H1 (cell line): ENCODE data around the gene LINC01488. TPM values are rescaled to one million over a fixed set of nuclear protein-coding genes. Genes with fewer than 3 reads are reported as not detected.

Experiments used
- SRF ChIP-seq: IDR thresholded peaks from 2 replicates; pipeline ENCODE4 v1.6.1; 2011; ENCODE audit warnings: mild to moderate bottlenecking, low read depth, low read length, moderate library complexity
- polyA plus RNA-seq, 7 experiments: library from polyadenylated mRNA; depleted of rRNA in 3 of 7; stranded (reverse) in 5 of 7; unstranded in 2 of 7; fragments of >200 nt in 5 of 7; fragments of 200-250 nt in 2 of 7; gene quantifications; 1 replicate in 5 of 7; 2 replicates in 1 of 7; 4 replicates in 1 of 7; pipeline versions ENCODE4 v1.2.1 to v1.2.3, GENCODE V29; 2011 to 2013; ENCODE audit warnings: missing spikeins in 2 of 7, mixed read lengths in 2 of 7
- total RNA-seq: library from RNA; stranded (reverse); fragmentation: NEBNext Ultra II Directional; extraction: Animal tissue kit (Norgen Biotek cat#: 25700); gene quantifications from 2 replicates; pipeline ENCODE4 v1.2.1, GENCODE V29; 2021
- TF ChIP-seq, protein P1 (sequence below): fragments of 300-600 bp; sonication (generic); IDR thresholded peaks from 2 replicates; pipeline ENCODE4 v1.7.1; 2012; ENCODE audit warnings: low read length, moderate library complexity, mild to moderate bottlenecking, inconsistent platforms; ENCODE audit not compliant: insufficient replicate concordance

Gene LINC01488
- total and polyA plus RNA-seq, 2 of the 8 experiments (the other 6 are each of a cell fraction or from before 2014, with no cell fraction given) = not detected

DNA sequence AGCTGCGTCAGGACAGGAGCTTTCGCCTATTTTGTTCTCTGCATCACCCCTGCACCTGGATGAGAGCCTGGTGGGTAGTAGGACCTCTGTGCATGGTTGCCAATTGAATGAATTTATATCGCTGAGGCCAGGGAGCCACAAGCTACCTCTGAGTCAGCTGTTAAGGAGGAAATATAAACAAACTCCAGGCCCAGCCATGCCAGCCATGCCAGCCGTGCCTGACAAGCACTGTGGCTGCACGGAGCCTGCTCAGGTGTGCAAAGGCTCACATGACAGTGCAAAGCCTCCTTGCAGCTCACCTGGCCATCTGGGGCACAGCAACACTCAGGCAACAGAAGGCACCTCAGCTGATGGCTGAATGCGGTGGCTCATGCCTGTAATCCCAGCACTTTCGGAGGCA, 33.7 kb upstream of the LINC01488 start (continued):
- TF ChIP-seq, protein P1, sequence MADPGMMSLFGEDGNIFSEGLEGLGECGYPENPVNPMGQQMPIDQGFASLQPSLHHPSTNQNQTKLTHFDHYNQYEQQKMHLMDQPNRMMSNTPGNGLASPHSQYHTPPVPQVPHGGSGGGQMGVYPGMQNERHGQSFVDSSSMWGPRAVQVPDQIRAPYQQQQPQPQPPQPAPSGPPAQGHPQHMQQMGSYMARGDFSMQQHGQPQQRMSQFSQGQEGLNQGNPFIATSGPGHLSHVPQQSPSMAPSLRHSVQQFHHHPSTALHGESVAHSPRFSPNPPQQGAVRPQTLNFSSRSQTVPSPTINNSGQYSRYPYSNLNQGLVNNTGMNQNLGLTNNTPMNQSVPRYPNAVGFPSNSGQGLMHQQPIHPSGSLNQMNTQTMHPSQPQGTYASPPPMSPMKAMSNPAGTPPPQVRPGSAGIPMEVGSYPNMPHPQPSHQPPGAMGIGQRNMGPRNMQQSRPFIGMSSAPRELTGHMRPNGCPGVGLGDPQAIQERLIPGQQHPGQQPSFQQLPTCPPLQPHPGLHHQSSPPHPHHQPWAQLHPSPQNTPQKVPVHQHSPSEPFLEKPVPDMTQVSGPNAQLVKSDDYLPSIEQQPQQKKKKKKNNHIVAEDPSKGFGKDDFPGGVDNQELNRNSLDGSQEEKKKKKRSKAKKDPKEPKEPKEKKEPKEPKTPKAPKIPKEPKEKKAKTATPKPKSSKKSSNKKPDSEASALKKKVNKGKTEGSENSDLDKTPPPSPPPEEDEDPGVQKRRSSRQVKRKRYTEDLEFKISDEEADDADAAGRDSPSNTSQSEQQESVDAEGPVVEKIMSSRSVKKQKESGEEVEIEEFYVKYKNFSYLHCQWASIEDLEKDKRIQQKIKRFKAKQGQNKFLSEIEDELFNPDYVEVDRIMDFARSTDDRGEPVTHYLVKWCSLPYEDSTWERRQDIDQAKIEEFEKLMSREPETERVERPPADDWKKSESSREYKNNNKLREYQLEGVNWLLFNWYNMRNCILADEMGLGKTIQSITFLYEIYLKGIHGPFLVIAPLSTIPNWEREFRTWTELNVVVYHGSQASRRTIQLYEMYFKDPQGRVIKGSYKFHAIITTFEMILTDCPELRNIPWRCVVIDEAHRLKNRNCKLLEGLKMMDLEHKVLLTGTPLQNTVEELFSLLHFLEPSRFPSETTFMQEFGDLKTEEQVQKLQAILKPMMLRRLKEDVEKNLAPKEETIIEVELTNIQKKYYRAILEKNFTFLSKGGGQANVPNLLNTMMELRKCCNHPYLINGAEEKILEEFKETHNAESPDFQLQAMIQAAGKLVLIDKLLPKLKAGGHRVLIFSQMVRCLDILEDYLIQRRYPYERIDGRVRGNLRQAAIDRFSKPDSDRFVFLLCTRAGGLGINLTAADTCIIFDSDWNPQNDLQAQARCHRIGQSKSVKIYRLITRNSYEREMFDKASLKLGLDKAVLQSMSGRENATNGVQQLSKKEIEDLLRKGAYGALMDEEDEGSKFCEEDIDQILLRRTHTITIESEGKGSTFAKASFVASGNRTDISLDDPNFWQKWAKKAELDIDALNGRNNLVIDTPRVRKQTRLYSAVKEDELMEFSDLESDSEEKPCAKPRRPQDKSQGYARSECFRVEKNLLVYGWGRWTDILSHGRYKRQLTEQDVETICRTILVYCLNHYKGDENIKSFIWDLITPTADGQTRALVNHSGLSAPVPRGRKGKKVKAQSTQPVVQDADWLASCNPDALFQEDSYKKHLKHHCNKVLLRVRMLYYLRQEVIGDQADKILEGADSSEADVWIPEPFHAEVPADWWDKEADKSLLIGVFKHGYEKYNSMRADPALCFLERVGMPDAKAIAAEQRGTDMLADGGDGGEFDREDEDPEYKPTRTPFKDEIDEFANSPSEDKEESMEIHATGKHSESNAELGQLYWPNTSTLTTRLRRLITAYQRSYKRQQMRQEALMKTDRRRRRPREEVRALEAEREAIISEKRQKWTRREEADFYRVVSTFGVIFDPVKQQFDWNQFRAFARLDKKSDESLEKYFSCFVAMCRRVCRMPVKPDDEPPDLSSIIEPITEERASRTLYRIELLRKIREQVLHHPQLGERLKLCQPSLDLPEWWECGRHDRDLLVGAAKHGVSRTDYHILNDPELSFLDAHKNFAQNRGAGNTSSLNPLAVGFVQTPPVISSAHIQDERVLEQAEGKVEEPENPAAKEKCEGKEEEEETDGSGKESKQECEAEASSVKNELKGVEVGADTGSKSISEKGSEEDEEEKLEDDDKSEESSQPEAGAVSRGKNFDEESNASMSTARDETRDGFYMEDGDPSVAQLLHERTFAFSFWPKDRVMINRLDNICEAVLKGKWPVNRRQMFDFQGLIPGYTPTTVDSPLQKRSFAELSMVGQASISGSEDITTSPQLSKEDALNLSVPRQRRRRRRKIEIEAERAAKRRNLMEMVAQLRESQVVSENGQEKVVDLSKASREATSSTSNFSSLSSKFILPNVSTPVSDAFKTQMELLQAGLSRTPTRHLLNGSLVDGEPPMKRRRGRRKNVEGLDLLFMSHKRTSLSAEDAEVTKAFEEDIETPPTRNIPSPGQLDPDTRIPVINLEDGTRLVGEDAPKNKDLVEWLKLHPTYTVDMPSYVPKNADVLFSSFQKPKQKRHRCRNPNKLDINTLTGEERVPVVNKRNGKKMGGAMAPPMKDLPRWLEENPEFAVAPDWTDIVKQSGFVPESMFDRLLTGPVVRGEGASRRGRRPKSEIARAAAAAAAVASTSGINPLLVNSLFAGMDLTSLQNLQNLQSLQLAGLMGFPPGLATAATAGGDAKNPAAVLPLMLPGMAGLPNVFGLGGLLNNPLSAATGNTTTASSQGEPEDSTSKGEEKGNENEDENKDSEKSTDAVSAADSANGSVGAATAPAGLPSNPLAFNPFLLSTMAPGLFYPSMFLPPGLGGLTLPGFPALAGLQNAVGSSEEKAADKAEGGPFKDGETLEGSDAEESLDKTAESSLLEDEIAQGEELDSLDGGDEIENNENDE = no peak
- no peak for TF ChIP-seq SRF
